ENCODE data around the gene CLEC19A.

- TF ChIP-seq, protein P1, sequence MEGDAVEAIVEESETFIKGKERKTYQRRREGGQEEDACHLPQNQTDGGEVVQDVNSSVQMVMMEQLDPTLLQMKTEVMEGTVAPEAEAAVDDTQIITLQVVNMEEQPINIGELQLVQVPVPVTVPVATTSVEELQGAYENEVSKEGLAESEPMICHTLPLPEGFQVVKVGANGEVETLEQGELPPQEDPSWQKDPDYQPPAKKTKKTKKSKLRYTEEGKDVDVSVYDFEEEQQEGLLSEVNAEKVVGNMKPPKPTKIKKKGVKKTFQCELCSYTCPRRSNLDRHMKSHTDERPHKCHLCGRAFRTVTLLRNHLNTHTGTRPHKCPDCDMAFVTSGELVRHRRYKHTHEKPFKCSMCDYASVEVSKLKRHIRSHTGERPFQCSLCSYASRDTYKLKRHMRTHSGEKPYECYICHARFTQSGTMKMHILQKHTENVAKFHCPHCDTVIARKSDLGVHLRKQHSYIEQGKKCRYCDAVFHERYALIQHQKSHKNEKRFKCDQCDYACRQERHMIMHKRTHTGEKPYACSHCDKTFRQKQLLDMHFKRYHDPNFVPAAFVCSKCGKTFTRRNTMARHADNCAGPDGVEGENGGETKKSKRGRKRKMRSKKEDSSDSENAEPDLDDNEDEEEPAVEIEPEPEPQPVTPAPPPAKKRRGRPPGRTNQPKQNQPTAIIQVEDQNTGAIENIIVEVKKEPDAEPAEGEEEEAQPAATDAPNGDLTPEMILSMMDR (conservative IDR thresholded peaks at IDR 0.05; ENCODE audit: low read depth in 2 of 2) = no peak
- no peak for TF ChIP-seq EZH2 (IDR thresholded peaks at IDR 0.05; ENCODE audit: low read depth, unreplicated experiment)
- TF ChIP-seq POLR2AphosphoS5 (IDR thresholded peaks at IDR 0.05; ENCODE audit: low read depth) = no peak
- TF ChIP-seq, protein P2, sequence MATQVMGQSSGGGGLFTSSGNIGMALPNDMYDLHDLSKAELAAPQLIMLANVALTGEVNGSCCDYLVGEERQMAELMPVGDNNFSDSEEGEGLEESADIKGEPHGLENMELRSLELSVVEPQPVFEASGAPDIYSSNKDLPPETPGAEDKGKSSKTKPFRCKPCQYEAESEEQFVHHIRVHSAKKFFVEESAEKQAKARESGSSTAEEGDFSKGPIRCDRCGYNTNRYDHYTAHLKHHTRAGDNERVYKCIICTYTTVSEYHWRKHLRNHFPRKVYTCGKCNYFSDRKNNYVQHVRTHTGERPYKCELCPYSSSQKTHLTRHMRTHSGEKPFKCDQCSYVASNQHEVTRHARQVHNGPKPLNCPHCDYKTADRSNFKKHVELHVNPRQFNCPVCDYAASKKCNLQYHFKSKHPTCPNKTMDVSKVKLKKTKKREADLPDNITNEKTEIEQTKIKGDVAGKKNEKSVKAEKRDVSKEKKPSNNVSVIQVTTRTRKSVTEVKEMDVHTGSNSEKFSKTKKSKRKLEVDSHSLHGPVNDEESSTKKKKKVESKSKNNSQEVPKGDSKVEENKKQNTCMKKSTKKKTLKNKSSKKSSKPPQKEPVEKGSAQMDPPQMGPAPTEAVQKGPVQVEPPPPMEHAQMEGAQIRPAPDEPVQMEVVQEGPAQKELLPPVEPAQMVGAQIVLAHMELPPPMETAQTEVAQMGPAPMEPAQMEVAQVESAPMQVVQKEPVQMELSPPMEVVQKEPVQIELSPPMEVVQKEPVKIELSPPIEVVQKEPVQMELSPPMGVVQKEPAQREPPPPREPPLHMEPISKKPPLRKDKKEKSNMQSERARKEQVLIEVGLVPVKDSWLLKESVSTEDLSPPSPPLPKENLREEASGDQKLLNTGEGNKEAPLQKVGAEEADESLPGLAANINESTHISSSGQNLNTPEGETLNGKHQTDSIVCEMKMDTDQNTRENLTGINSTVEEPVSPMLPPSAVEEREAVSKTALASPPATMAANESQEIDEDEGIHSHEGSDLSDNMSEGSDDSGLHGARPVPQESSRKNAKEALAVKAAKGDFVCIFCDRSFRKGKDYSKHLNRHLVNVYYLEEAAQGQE (IDR thresholded peaks at IDR 0.05; ENCODE audit: unreplicated experiment) = no peak
- no peak for TF ChIP-seq EZH2phosphoT487 (IDR thresholded peaks at IDR 0.05; ENCODE audit: unreplicated experiment)
- no peak for TF ChIP-seq NANOG (IDR thresholded peaks at IDR 0.05; ENCODE audit: borderline replicate concordance)
- TF ChIP-seq ZNF114 (CRISPR knock-in tag; IDR thresholded peaks at IDR 0.05) = no peak
Observed at GRCh38 chr16:19236561-19237209, 48.8 kb upstream of the CLEC19A start.
